Osteoblast (primary cell): Measurements from ENCODE around the gene HSPB9. TPM values are rescaled to one million over a fixed set of nuclear protein-coding genes. Genes with fewer than 3 reads are reported as not detected.

ENCODE experiments used
- DNase-seq: peaks from one replicate; pipeline ENCODE4 v3.0.0; 2011; ENCODE audit warnings: low spot score, mixed read lengths; ENCODE audit not compliant: insufficient read length; ENCODE audit errors: missing footprints
- H2AFZ ChIP-seq: 2 replicates; pipeline ENCODE4 v1.6.0; 2011; ENCODE audit warnings: mild to moderate bottlenecking, low read length
- H3K27ac ChIP-seq: 2 replicates; pipeline ENCODE4 v1.5.1; 2011; ENCODE audit warnings: mild to moderate bottlenecking, low read depth, low read length, moderate library complexity
- H3K27me3 ChIP-seq: 2 replicates; pipeline ENCODE4 v1.6.0; 2012; ENCODE audit warnings: mild to moderate bottlenecking, control low read depth, inconsistent platforms, low read length, moderate library complexity; ENCODE audit not compliant: insufficient read depth
- H3K36me3 ChIP-seq: 2 replicates; pipeline ENCODE4 v1.5.1; 2011; ENCODE audit warnings: mild to moderate bottlenecking, low read length, control low read depth, moderate library complexity; ENCODE audit not compliant: insufficient read depth
- H3K4me1 ChIP-seq: 2 replicates; pipeline ENCODE4 v1.5.1; 2011; ENCODE audit warnings: mild to moderate bottlenecking, low read length, control low read depth, moderate library complexity; ENCODE audit not compliant: insufficient read depth
- H3K4me2 ChIP-seq: 2 replicates; pipeline ENCODE4 v1.6.0; 2011; ENCODE audit warnings: mild to moderate bottlenecking, low read length; ENCODE audit not compliant: insufficient read depth
- H3K4me3 ChIP-seq: fragments of 200-600 bp; sonication (generic); 3 replicates; pipeline ENCODE4 v1.5.1; 2012; ENCODE audit warnings: mild to moderate bottlenecking, low read length, inconsistent platforms; ENCODE audit not compliant: insufficient read depth
- H3K79me2 ChIP-seq: 2 replicates; pipeline ENCODE4 v1.6.0; 2012; ENCODE audit warnings: mild to moderate bottlenecking, low read length, control low read depth, inconsistent platforms; ENCODE audit not compliant: insufficient read depth
- H3K9me3 ChIP-seq: 2 replicates; pipeline ENCODE4 v1.5.1; 2011; ENCODE audit warnings: low read depth, low read length, control low read depth
- H4K20me1 ChIP-seq: 2 replicates; pipeline ENCODE4 v1.6.0; 2012; ENCODE audit warnings: mild to moderate bottlenecking, low read length, control low read depth; ENCODE audit not compliant: insufficient read depth
- CTCF ChIP-seq: IDR thresholded peaks from 2 replicates; pipeline ENCODE4 v1.5.1; 2011; ENCODE audit warnings: mild to moderate bottlenecking, low read depth, low read length, moderate library complexity; ENCODE audit errors: extremely low read depth
- total RNA-seq: library from RNA; depleted of rRNA; stranded (reverse); fragments of >200 nt; gene quantifications from 2 replicates; pipeline ENCODE4 v1.2.3, GENCODE V29; 2012

HSPB9 gene
- total RNA-seq, 1 donor, result not detected

- H4K20me1 ChIP-seq, result no peaks in the 10 kb centered on the region
- H2AFZ ChIP-seq, result no peak overlapping the region
- H3K9me3 ChIP-seq, result no peaks in the 10 kb centered on the region
- H3K79me2 ChIP-seq, result no peaks in the 10 kb centered on the region
- no peak overlapping the region for H3K4me3 ChIP-seq
- no peaks in the 10 kb centered on the region for H3K4me1 ChIP-seq
- peaks cover 21% of the 10 kb centered on the region for H3K27me3 ChIP-seq
- no peak for TF ChIP-seq CTCF
- H3K4me2 ChIP-seq, result no peak overlapping the region
- no peak for DNase-seq
- H3K27ac ChIP-seq, result no peak overlapping the region
- no peaks in the 10 kb centered on the region for H3K36me3 ChIP-seq
These were observed 23.7 kb upstream of the HSPB9 start for GRCh38 chr17:42098730-42099399.

GRCh38 chr17:42101513-42102292, 20.9 kb upstream of the HSPB9 start:
- no peak overlapping the region for H2AFZ ChIP-seq
- no peak overlapping the region for H3K27ac ChIP-seq
- DNase-seq, result peak; percentile 99
- TF ChIP-seq CTCF, result peak; percentile 94
- no peak overlapping the region for H3K4me3 ChIP-seq
- H3K27me3 ChIP-seq, result peaks cover 15% of the 10 kb centered on the region
- H3K4me1 ChIP-seq, result no peaks in the 10 kb centered on the region
- H4K20me1 ChIP-seq, result no peaks in the 10 kb centered on the region
- H3K79me2 ChIP-seq, result no peaks in the 10 kb centered on the region
- peak overlapping the region; percentile 30 for H3K4me2 ChIP-seq
- no peaks in the 10 kb centered on the region for H3K9me3 ChIP-seq
- no peaks in the 10 kb centered on the region for H3K36me3 ChIP-seq

- Histone ChIP-seq H3K79me2 (no peaks in the 10 kb centered on the region), H3K4me1 (no peaks in the 10 kb centered on the region), H3K9me3 (no peaks in the 10 kb centered on the region), H3K27me3 (no peaks in the 10 kb centered on the region), H3K4me2 (no peak overlapping the region), H3K4me3 (no peak overlapping the region), H3K27ac (no peak overlapping the region), H4K20me1 (no peaks in the 10 kb centered on the region), H2AFZ (no peak overlapping the region), H3K36me3 (no peaks in the 10 kb centered on the region)
- no peak for TF ChIP-seq CTCF
- DNase-seq, result no peak
These were observed 19.2 kb upstream of the HSPB9 start for GRCh38 chr17:42103221-42103954.

GRCh38 chr17:42104264-42104663, 18.3 kb upstream of the HSPB9 start:
- H3K27ac ChIP-seq, result no peak overlapping the region
- H3K9me3 ChIP-seq, result no peaks in the 10 kb centered on the region
- no peaks in the 10 kb centered on the region for H3K4me1 ChIP-seq
- H3K79me2 ChIP-seq, result no peaks in the 10 kb centered on the region
- H3K36me3 ChIP-seq, result no peaks in the 10 kb centered on the region
- H3K4me2 ChIP-seq, result no peak overlapping the region
- DNase-seq, result no peak
- H4K20me1 ChIP-seq, result no peaks in the 10 kb centered on the region
- H3K4me3 ChIP-seq, result no peak overlapping the region
- TF ChIP-seq CTCF, result no peak
- H3K27me3 ChIP-seq, result no peaks in the 10 kb centered on the region
- H2AFZ ChIP-seq, result no peak overlapping the region
